Measurements from ENCODE around the gene SIRT4. TPM values are rescaled to one million over a fixed set of nuclear protein-coding genes. Genes with fewer than 3 reads are reported as not detected.

The SIRT4 gene
- total RNA-seq, 1 experiment from 2014 or later = 1.9 TPM

DNA sequence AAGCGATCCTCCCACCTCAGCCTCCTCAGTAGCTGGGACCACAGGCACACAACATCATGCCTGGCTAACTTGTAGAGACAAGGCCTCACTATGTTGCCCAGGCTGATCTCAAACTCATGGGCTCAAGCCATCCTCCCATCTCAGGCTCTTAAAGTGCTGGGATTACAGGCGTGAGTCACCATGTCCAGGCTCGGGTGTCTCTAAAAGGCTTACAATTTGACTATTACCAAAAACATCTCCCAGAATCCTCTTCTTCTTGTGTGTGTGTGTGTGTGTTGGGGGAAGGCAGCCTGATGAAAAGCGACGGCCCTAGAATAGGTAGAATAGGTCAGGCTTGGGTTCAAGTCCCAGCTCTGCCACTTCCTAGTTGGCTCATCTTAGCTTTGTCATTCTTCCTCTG lies 50.0 kb downstream of the SIRT4 start:
- ATAC-seq = peak; percentile 42
- H4K20me1 ChIP-seq (ENCODE audit: low read length) = no peaks in the 10 kb centered on the region
- intact Hi-C loops (cut with micrococcal nuclease) = no loop called here
- H3K4me3 ChIP-seq (ENCODE audit: low read length) = no peak overlapping the region
- no peaks in the 10 kb centered on the region for H3F3A ChIP-seq (ENCODE audit: low read length, unreplicated experiment)
- H3K36me3 ChIP-seq (ENCODE audit: low read depth, low read length) = no peaks in the 10 kb centered on the region
- H2AFZ ChIP-seq (ENCODE audit: low read length) = peak overlapping the region; percentile 43
- no TSS peak for BruUV-seq (replicated peaks)
- no peaks in the 10 kb centered on the region for H3K27me3 ChIP-seq (ENCODE audit: low read length)
- ChIA-PET CTCF (no interaction called here), POLR2A (ENCODE audit: unreplicated experiment) (no interaction called here)
- no peak overlapping the region for H3K9ac ChIP-seq (ENCODE audit: low read length)
- peaks cover 6% of the 10 kb centered on the region for H3K4me1 ChIP-seq (ENCODE audit: insufficient read depth, low read length)
- H3K4me2 ChIP-seq (ENCODE audit: low read length) = no peak overlapping the region
- TF ChIP-seq EZH2 (IDR thresholded peaks at IDR 0.05; ENCODE audit: low read length, unreplicated experiment) (no peak), EZH2phosphoT487 (IDR thresholded peaks at IDR 0.05; ENCODE audit: borderline replicate concordance, low read length) (no peak)
- TF ChIP-seq, protein P1, sequence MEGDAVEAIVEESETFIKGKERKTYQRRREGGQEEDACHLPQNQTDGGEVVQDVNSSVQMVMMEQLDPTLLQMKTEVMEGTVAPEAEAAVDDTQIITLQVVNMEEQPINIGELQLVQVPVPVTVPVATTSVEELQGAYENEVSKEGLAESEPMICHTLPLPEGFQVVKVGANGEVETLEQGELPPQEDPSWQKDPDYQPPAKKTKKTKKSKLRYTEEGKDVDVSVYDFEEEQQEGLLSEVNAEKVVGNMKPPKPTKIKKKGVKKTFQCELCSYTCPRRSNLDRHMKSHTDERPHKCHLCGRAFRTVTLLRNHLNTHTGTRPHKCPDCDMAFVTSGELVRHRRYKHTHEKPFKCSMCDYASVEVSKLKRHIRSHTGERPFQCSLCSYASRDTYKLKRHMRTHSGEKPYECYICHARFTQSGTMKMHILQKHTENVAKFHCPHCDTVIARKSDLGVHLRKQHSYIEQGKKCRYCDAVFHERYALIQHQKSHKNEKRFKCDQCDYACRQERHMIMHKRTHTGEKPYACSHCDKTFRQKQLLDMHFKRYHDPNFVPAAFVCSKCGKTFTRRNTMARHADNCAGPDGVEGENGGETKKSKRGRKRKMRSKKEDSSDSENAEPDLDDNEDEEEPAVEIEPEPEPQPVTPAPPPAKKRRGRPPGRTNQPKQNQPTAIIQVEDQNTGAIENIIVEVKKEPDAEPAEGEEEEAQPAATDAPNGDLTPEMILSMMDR (conservative IDR thresholded peaks at IDR 0.05; ENCODE audit: low read depth, low read length) = no peak
- no peaks in the 10 kb centered on the region for H3K9me2 ChIP-seq (replicated peaks; ENCODE audit: low read length)
- no peaks in the 10 kb centered on the region for H3K79me2 ChIP-seq (ENCODE audit: low read length)
- peak; percentile 71 for DNase-seq
- H3K27ac ChIP-seq (ENCODE audit: low read length) = no peak overlapping the region
- no peaks in the 10 kb centered on the region for H3K9me3 ChIP-seq (ENCODE audit: low read length)

DNA sequence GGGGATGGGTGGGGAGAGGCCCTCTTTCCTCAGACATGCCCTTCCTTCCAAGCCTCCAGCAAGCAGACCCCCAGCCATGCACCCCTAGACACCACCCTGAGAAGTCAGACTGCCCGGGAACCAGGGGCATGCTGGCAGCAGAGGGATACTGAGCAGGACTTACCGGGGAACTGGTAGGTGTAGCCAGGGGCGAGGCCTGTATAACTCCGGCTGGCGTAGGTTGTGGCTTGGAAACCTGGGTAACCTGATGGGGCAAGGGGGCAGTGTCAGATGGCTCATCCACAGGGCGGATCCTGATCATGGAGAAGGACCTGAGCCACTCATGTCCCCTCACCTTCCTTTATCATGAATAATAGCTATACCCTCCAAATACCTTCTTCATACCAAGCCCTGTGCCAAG lies 51.0 kb downstream of the SIRT4 start:
- POLR2A ChIA-PET (ENCODE audit: unreplicated experiment) = interaction anchor here (0.7 kb wide), 1 partner anchor 84 kb away, joined by 3 read pairs; no protein-coding TSS in a partner anchor
- intact Hi-C loops (cut with micrococcal nuclease) = no loop called here
- ATAC-seq (no peak), DNase-seq (no peak)
- no peaks in the 10 kb centered on the region for H3K9me2 ChIP-seq (replicated peaks; ENCODE audit: low read length)
- H3K27me3 ChIP-seq (ENCODE audit: low read length) = no peaks in the 10 kb centered on the region
- peaks cover 6% of the 10 kb centered on the region for H3K4me1 ChIP-seq (ENCODE audit: insufficient read depth, low read length)
- no peaks in the 10 kb centered on the region for H3K79me2 ChIP-seq (ENCODE audit: low read length)
- TF ChIP-seq, protein P1 (conservative IDR thresholded peaks at IDR 0.05; ENCODE audit: low read depth, low read length) = no peak
- TF ChIP-seq EZH2 (IDR thresholded peaks at IDR 0.05; ENCODE audit: low read length, unreplicated experiment) = no peak
- no peak for TF ChIP-seq EZH2phosphoT487 (IDR thresholded peaks at IDR 0.05; ENCODE audit: borderline replicate concordance, low read length)
- H3K9ac ChIP-seq (ENCODE audit: low read length) = no peak overlapping the region
- no peak overlapping the region for H3K27ac ChIP-seq (ENCODE audit: low read length)
- no peaks in the 10 kb centered on the region for H3K36me3 ChIP-seq (ENCODE audit: low read depth, low read length)
- H3K4me3 ChIP-seq (ENCODE audit: low read length) = no peak overlapping the region
- CTCF ChIA-PET = interaction anchor here (0.6 to 0.8 kb wide), 2 partner anchors 12 to 77 kb away, joined by 3 to 5 read pairs; no protein-coding TSS in a partner anchor
- H4K20me1 ChIP-seq (ENCODE audit: low read length) = no peaks in the 10 kb centered on the region
- no peak overlapping the region for H2AFZ ChIP-seq (ENCODE audit: low read length)
- no peaks in the 10 kb centered on the region for H3F3A ChIP-seq (ENCODE audit: low read length, unreplicated experiment)
- no peaks in the 10 kb centered on the region for H3K9me3 ChIP-seq (ENCODE audit: low read length)
- H3K4me2 ChIP-seq (ENCODE audit: low read length) = no peak overlapping the region
- no TSS peak for BruUV-seq (replicated peaks)

- no peak overlapping the region for H3K9ac ChIP-seq (ENCODE audit: low read length)
- POLR2A ChIA-PET (ENCODE audit: unreplicated experiment) = interaction anchor here (0.6 kb wide), 1 partner anchor 143 kb away, joined by 3 read pairs; no protein-coding TSS in a partner anchor
- no peaks in the 10 kb centered on the region for H3K36me3 ChIP-seq (ENCODE audit: low read depth, low read length)
- H4K20me1 ChIP-seq (ENCODE audit: low read length) = no peaks in the 10 kb centered on the region
- H3K9me2 ChIP-seq (replicated peaks; ENCODE audit: low read length) = no peaks in the 10 kb centered on the region
- no TSS peak for BruUV-seq (replicated peaks)
- H2AFZ ChIP-seq (ENCODE audit: low read length) = no peak overlapping the region
- H3K9me3 ChIP-seq (ENCODE audit: low read length) = no peaks in the 10 kb centered on the region
- intact Hi-C loops (cut with micrococcal nuclease) = no loop called here
- no peaks in the 10 kb centered on the region for H3K79me2 ChIP-seq (ENCODE audit: low read length)
- H3K4me2 ChIP-seq (ENCODE audit: low read length) = no peak overlapping the region
- H3K4me3 ChIP-seq (ENCODE audit: low read length) = no peak overlapping the region
- CTCF ChIA-PET = interaction anchor here (0.6 to 0.8 kb wide), 3 partner anchors 12 to 850 kb away, joined by 3 to 5 read pairs (median 5); no protein-coding TSS in a partner anchor
- H3K4me1 ChIP-seq (ENCODE audit: insufficient read depth, low read length) = peaks cover 6% of the 10 kb centered on the region
- no peak for TF ChIP-seq EZH2phosphoT487 (IDR thresholded peaks at IDR 0.05; ENCODE audit: borderline replicate concordance, low read length)
- TF ChIP-seq EZH2 (IDR thresholded peaks at IDR 0.05; ENCODE audit: low read length, unreplicated experiment) = no peak
- TF ChIP-seq, protein P1 (conservative IDR thresholded peaks at IDR 0.05; ENCODE audit: low read depth, low read length) = no peak
- H3F3A ChIP-seq (ENCODE audit: low read length, unreplicated experiment) = no peaks in the 10 kb centered on the region
- no peak for DNase-seq
- ATAC-seq = no peak
- no peak overlapping the region for H3K27ac ChIP-seq (ENCODE audit: low read length)
- no peaks in the 10 kb centered on the region for H3K27me3 ChIP-seq (ENCODE audit: low read length)
Observed at GRCh38 chr12:120353556-120354317, 51.6 kb downstream of the SIRT4 start.

Measured in PC-3 (cell line).